Sigmoid colon (tissue), 4 donors: Measurements from ENCODE around the gene CYP4F8.

Source experiments
- CTCF ChIP-seq, 4 experiments: fragments of 450-650 bp in 3 of 4; fragments of 200-600 bp in 1 of 4; IDR thresholded peaks; one replicate each; pipeline ENCODE4 v1.5.1; 2016 to 2019; ENCODE audit warnings: antibody characterized with exemption in 4 of 4, mild to moderate bottlenecking in 3 of 4, moderate library complexity in 2 of 4
- EP300 ChIP-seq, 4 donors: sonication (generic); formaldehyde crosslinking; IDR thresholded peaks; one replicate each; pipeline ENCODE4 v1.6.1; 2017; ENCODE audit warnings: antibody characterized with exemption in 4 of 4
- POLR2A ChIP-seq, 2 donors: fragments of 450-650 bp; IDR thresholded peaks; one replicate each; pipeline ENCODE4 v1.6.1; 2016; ENCODE audit warnings: antibody characterized with exemption in 2 of 2, mild to moderate bottlenecking in 2 of 2, moderate library complexity in 2 of 2

- no peak for TF ChIP-seq CTCF (IDR thresholded peaks at IDR 0.05)
- no peak for TF ChIP-seq EP300 (IDR thresholded peaks at IDR 0.05)
- no peak for TF ChIP-seq POLR2A (IDR thresholded peaks at IDR 0.05)
These were observed 18.2 kb downstream of the CYP4F8 start for GRCh38 chr19:15633082-15633835.
